Subcutaneous abdominal adipose tissue (tissue), 5 donors: ENCODE measurements around the gene WWOX.

Source experiments
- H3K27ac ChIP-seq: one replicate; pipeline ENCODE4 v1.7.0; 2013; ENCODE audit warnings: low read depth, mild to moderate bottlenecking, inconsistent platforms, low read length, moderate library complexity
- H3K27me3 ChIP-seq, 5 donors: one replicate each; pipeline ENCODE4 v1.7.0; 2013; ENCODE audit warnings: low read length in 5 of 5, inconsistent platforms in 1 of 5; ENCODE audit not compliant: control insufficient read depth in 5 of 5, insufficient read depth in 4 of 5
- H3K36me3 ChIP-seq, 5 donors: one replicate each; pipeline ENCODE4 v1.7.0; 2013; ENCODE audit warnings: low read length in 5 of 5; ENCODE audit not compliant: control insufficient read depth in 5 of 5, insufficient read depth in 5 of 5
- H3K4me1 ChIP-seq, 5 donors: one replicate each; pipeline ENCODE4 v1.7.0; 2013; ENCODE audit warnings: low read length in 5 of 5, mild to moderate bottlenecking in 3 of 5, moderate library complexity in 1 of 5; ENCODE audit not compliant: control insufficient read depth in 5 of 5, insufficient read depth in 5 of 5
- H3K4me3 ChIP-seq, 5 donors: one replicate each; pipeline ENCODE4 v1.7.0; 2013; ENCODE audit warnings: low read length in 5 of 5, low read depth in 1 of 5
- H3K9ac ChIP-seq, 5 donors: one replicate each; pipeline ENCODE4 v1.7.0; 2013; ENCODE audit warnings: low read length in 5 of 5, mild to moderate bottlenecking in 4 of 5, moderate library complexity in 3 of 5
- H3K9me3 ChIP-seq, 5 donors: one replicate each; pipeline ENCODE4 v1.7.0; 2013; ENCODE audit warnings: low read length in 5 of 5; ENCODE audit not compliant: control insufficient read depth in 5 of 5
- donor health status: healthy.
- donor health status: healthy.
- donor health status: healthy.
- donor health status: healthy.
- donor health status: healthy.

The WWOX gene

DNA sequence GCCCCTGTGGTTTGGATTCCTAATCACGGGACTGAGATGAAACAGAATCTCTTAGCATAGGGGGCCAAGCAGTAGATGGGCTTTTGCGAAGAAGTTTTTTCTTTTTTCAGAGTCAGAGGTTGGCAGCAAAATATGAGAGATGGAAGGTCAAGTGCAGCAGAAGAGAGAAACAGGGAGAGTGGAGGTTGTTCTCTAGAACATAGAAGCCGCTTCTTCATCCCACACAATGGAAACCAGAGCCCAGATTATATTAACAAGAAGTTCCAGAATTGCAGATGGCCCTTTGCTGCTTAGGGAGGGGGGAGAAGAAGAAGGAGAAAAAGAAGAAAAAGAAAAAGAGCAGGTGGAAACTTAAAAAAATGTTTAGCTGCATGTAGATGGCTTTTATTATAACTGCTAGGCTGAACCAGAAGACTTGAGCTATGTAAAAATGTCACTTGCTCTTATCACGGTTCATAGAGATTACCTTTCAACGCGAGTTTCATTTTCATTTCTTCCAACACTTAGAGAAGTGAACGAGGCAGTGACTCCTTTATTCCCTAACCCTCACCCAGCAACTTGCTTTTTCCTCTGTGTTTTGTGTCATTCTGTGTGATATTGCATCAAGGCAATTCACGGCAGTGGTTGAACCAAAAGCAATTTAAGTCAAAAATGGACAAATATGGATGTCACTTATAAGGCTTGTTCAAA, 737.5 kb downstream of the WWOX start:
- no peak overlapping the region for H3K9ac ChIP-seq
- H3K4me3 ChIP-seq: no peak overlapping the region
- H3K9me3 ChIP-seq: no peaks in the 10 kb centered on the region
- no peaks in the 10 kb centered on the region for H3K36me3 ChIP-seq
- H3K27me3 ChIP-seq: no peaks in the 10 kb centered on the region
- no peak overlapping the region for H3K27ac ChIP-seq
- H3K4me1 ChIP-seq: peaks cover 0 to 14% (median 0%) of the 10 kb centered on the region in 5 donors

DNA sequence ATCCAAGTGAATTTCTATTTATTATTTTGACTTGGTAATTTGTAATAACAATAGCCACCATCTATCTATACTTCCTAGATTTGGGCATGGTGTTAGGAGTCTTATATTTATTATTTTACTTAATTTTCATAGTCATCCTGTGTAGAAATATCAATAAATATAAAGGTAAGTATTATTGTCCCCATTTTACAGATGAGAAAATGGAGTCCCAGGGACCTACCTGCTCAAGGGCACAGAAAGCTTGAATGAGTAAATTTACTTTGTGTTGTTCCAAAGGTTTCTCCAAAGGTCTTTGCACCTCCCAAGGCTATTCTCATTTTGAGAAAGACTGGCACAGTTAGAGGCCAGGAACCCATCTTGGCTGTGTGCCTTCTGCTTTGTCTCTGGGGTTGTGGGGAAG, 738.3 kb downstream of the WWOX start:
- H3K27ac ChIP-seq: no peak overlapping the region
- peaks cover 0 to 14% (median under 1%) of the 10 kb centered on the region in 5 donors for H3K4me1 ChIP-seq
- no peaks in the 10 kb centered on the region for H3K9me3 ChIP-seq
- H3K9ac ChIP-seq: no peak overlapping the region
- no peak overlapping the region for H3K4me3 ChIP-seq
- no peaks in the 10 kb centered on the region for H3K27me3 ChIP-seq
- no peaks in the 10 kb centered on the region for H3K36me3 ChIP-seq

- no peaks in the 10 kb centered on the region for H3K9me3 ChIP-seq
- H3K9ac ChIP-seq: no peak overlapping the region
- H3K36me3 ChIP-seq: no peaks in the 10 kb centered on the region
- no peak overlapping the region for H3K27ac ChIP-seq
- H3K27me3 ChIP-seq: no peaks in the 10 kb centered on the region
- H3K4me3 ChIP-seq: no peak overlapping the region
- peaks cover 2 to 18% (median 6%) of the 10 kb centered on the region in 5 donors for H3K4me1 ChIP-seq
Measured at GRCh38 chr16:78838276-78838675, 738.8 kb downstream of the WWOX start.

DNA sequence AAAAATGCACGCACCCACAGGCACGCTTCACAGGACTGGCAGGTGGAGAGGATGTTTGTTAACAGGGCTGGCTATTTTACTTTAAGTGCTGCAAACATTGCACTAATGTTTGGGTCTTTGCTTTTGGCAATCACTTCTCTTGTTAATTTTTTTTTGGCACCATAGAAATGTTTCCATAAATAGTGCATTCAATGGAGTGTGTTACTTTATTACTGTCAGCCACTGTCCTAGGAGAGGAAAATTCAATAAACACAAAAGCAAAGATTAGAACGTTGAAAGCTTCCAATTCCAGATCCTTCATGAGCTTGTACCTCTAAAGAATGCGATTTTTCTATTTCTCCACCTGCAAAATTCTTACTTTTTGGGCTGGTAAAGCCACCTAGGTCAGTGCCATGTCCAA, 743.5 kb downstream of the WWOX start:
- H3K4me1 ChIP-seq: peaks cover 3 to 21% (median 13%) of the 10 kb centered on the region in 5 donors
- no peak overlapping the region for H3K9ac ChIP-seq
- H3K36me3 ChIP-seq: no peaks in the 10 kb centered on the region
- H3K9me3 ChIP-seq: no peaks in the 10 kb centered on the region
- no peak overlapping the region for H3K4me3 ChIP-seq
- no peak overlapping the region for H3K27ac ChIP-seq
- no peaks in the 10 kb centered on the region for H3K27me3 ChIP-seq

DNA sequence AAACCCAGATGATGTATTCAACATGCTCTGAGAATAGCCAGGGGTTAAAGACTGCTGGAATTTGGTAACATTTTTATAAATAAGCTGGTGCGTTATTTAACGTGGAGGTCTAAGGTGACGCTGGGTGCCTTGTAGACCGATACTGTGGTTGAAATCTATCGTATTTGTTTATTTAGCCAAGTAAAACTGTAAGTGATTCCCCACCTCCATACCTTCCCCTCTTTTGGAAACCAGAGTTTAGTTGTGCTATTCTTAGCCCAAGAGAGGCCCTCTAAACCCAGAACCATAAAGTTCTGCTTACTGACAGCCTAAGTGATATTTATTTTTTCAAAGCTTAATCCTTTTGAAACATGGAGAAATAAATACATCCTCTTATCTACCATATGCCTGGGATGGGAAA, 744.5 kb downstream of the WWOX start:
- H3K9ac ChIP-seq: no peak overlapping the region

GRCh38 chr16:78844682-78845081, 745.2 kb downstream of the WWOX start:
- Histone ChIP-seq H3K4me3 (no peak overlapping the region), H3K9me3 (no peaks in the 10 kb centered on the region), H3K27ac (no peak overlapping the region), H3K36me3 (no peaks in the 10 kb centered on the region), H3K27me3 (no peaks in the 10 kb centered on the region), H3K9ac (peak overlapping the region in 1 of 5 donors; percentile 23), H3K4me1 (peaks cover 3 to 21% (median 13%) of the 10 kb centered on the region in 5 donors)

More for the DNA sequence above, 744.5 kb downstream of the WWOX start:
- Histone ChIP-seq H3K9me3 (no peaks in the 10 kb centered on the region), H3K4me3 (no peak overlapping the region), H3K27me3 (no peaks in the 10 kb centered on the region), H3K36me3 (no peaks in the 10 kb centered on the region), H3K4me1 (peaks cover 3 to 21% (median 13%) of the 10 kb centered on the region in 5 donors), H3K27ac (no peak overlapping the region)

- Histone ChIP-seq H3K27me3 (no peaks in the 10 kb centered on the region), H3K9me3 (no peaks in the 10 kb centered on the region), H3K4me3 (no peak overlapping the region), H3K9ac (no peak overlapping the region), H3K36me3 (no peaks in the 10 kb centered on the region), H3K27ac (no peak overlapping the region), H3K4me1 (no peaks in the 10 kb centered on the region)
Measured at GRCh38 chr16:78851266-78851665, 751.8 kb downstream of the WWOX start.

DNA sequence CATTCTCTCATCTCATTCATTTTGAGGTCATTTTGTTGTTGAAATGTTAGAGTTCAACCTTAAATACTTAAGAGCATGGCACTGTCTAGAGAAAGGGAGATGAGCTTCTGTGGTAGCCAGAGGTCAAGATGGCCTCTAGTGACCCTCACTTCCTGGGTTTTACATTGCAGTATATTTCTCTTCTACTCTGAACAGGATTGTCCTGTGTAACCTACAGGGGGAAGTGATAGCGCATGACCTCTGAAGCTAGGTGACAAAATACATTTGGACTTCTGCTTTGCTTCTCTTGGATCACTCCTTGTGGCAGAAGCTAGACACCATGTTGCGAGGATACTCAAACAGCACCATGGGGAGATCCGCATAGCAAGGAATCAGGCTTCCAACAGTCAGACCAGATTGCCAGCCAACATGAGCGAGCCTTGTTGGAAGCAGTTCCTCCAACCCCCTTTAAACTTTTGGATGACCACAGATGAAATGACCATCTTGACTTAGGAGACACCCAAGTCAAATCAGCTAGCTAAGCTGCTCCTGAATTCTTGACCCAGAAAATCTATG, 752.7 kb downstream of the WWOX start:
- H3K27me3 ChIP-seq: no peaks in the 10 kb centered on the region
- H3K4me3 ChIP-seq: no peak overlapping the region
- H3K4me1 ChIP-seq: no peaks in the 10 kb centered on the region
- no peak overlapping the region for H3K27ac ChIP-seq
- no peaks in the 10 kb centered on the region for H3K36me3 ChIP-seq
- H3K9me3 ChIP-seq: no peaks in the 10 kb centered on the region
- no peak overlapping the region for H3K9ac ChIP-seq

GRCh38 chr16:78862022-78862421, 762.6 kb downstream of the WWOX start:
- peaks cover 7 to 15% (median 11%) of the 10 kb centered on the region in 5 donors for H3K4me1 ChIP-seq

GRCh38 chr16:78866521-78866920, 767.1 kb downstream of the WWOX start:
- H3K9me3 ChIP-seq: no peaks in the 10 kb centered on the region
- H3K27ac ChIP-seq: no peak overlapping the region
- H3K27me3 ChIP-seq: no peaks in the 10 kb centered on the region
- H3K36me3 ChIP-seq: no peaks in the 10 kb centered on the region
- H3K4me1 ChIP-seq: peaks cover 7 to 16% (median 11%) of the 10 kb centered on the region in 5 donors
- H3K4me3 ChIP-seq: peak overlapping the region in 3 of 5 donors; percentile 18 to 51 (median 39)
- H3K9ac ChIP-seq: no peak overlapping the region

More at GRCh38 chr16:78862022-78862421, 762.6 kb downstream of the WWOX start:
- Histone ChIP-seq H3K9ac (no peak overlapping the region), H3K36me3 (no peaks in the 10 kb centered on the region), H3K27ac (no peak overlapping the region), H3K4me3 (no peak overlapping the region), H3K9me3 (no peaks in the 10 kb centered on the region), H3K27me3 (no peaks in the 10 kb centered on the region)
